Stimulated activated CD4-positive, alpha-beta T cell treated with anti-CD3 and anti-CD28 coated beads, TNF-alpha, amount 100 ng/mL, for 24 hours (primary cell): ENCODE results near the gene CMSS1.

Experiments used
- DNase-seq, 3 experiments: peaks; one replicate each; pipeline ENCODE4 v3.0.0-alpha.2; 2020; ENCODE audit warnings: low read depth in 3 of 3

The CMSS1 gene

GRCh38 chr3:100105501-100105900 lies 287.8 kb downstream of the CMSS1 start:
- DNase-seq, result no peak

- no peak for DNase-seq
These were observed 288.4 kb downstream of the CMSS1 start for GRCh38 chr3:100106094-100106493.

- no peak for DNase-seq
These were observed 289.0 kb downstream of the CMSS1 start for GRCh38 chr3:100106531-100107141.

GRCh38 chr3:100107221-100107814 lies 289.7 kb downstream of the CMSS1 start:
- DNase-seq, result no peak

GRCh38 chr3:100108464-100109079 lies 290.9 kb downstream of the CMSS1 start:
- DNase-seq, result no peak

GRCh38 chr3:100110162-100110561 lies 292.5 kb downstream of the CMSS1 start:
- no peak for DNase-seq

- no peak for DNase-seq
These were observed 294.1 kb downstream of the CMSS1 start for GRCh38 chr3:100111728-100112127.

GRCh38 chr3:100113723-100114412 lies 296.2 kb downstream of the CMSS1 start:
- no peak for DNase-seq

GRCh38 chr3:100114413-100115030 lies 296.9 kb downstream of the CMSS1 start, which contains the start of gene FILIP1L:
TSS of gene FILIP1L (minus strand) at chr3:100114501.
- DNase-seq, result no peak

- DNase-seq, result no peak
These were observed 299.4 kb downstream of the CMSS1 start for GRCh38 chr3:100117093-100117492.

- no peak for DNase-seq
These were observed 302.4 kb downstream of the CMSS1 start for GRCh38 chr3:100120012-100120411.

- DNase-seq, result no peak
These were observed 303.0 kb downstream of the CMSS1 start for GRCh38 chr3:100120693-100121092.

- DNase-seq, result no peak
These were observed 304.7 kb downstream of the CMSS1 start for GRCh38 chr3:100122321-100122720.

GRCh38 chr3:100123112-100123511 lies 305.4 kb downstream of the CMSS1 start:
- DNase-seq, result no peak

- no peak for DNase-seq
These were observed 306.6 kb downstream of the CMSS1 start for GRCh38 chr3:100124201-100124761.

GRCh38 chr3:100125161-100125938 lies 307.7 kb downstream of the CMSS1 start:
- no peak for DNase-seq

- DNase-seq, result no peak
These were observed 310.1 kb downstream of the CMSS1 start for GRCh38 chr3:100127792-100128191.

- no peak for DNase-seq
These were observed 310.9 kb downstream of the CMSS1 start for GRCh38 chr3:100128565-100128964.

GRCh38 chr3:100129941-100130340 lies 312.3 kb downstream of the CMSS1 start:
- no peak for DNase-seq

- no peak for DNase-seq
These were observed 313.6 kb downstream of the CMSS1 start for GRCh38 chr3:100131241-100131640.

- DNase-seq, result no peak
These were observed 319.3 kb downstream of the CMSS1 start for GRCh38 chr3:100136921-100137320.
